Epithelial cell of esophagus (primary cell): Measurements from ENCODE around the gene SERPINE3.

ENCODE experiments used
- DNase-seq: peaks from one replicate; pipeline ENCODE4 v3.0.0; 2010; ENCODE audit warnings: low read depth
- H3K4me3 ChIP-seq: 2 replicates; pipeline ENCODE4 v1.5.1; 2011; ENCODE audit warnings: mild to moderate bottlenecking, low read length, control low read depth
- CTCF ChIP-seq: IDR thresholded peaks from 2 replicates; pipeline ENCODE4 v1.5.1; 2011; ENCODE audit warnings: low read depth, mild to moderate bottlenecking, low read length, control low read depth, inconsistent platforms; ENCODE audit not compliant: insufficient read depth; ENCODE audit errors: missing control alignments

Gene SERPINE3

GRCh38 chr13:51396352-51396751, 56.9 kb downstream of the SERPINE3 start:
- TF ChIP-seq CTCF: no peak
- no peak overlapping the region for H3K4me3 ChIP-seq
- no peak for DNase-seq

DNA sequence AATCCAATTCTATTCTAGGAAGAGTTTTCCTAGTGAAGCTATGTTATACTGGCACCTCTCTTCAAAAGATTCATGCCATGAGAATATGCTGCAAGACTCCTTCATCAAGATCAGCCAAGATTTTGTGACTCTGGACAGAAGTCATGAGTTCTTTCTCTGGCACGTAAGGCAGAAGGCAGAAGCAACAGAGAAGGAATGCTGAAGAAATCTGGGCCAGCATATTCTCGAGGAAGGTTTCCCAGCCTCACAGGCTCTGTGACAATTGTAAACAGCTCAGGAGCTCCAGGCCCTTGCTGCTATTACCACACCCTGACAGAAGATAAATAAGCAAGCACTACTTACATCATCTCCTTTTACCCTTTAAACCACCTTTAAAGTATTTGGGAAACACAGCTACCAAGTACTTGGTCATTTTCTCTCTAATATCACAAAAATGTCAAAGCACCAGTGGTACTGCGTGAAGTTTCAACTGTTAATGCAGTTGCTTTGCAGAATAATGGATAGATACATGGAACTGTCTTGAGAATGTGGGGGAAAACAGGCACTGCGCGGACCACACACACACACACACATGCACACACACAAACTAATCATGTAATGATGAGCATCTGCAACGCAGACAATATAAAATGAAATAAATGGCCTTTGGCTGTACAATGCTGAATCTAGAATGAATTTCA, 57.9 kb downstream of the SERPINE3 start:
- no peak overlapping the region for H3K4me3 ChIP-seq
- peak; percentile 41 for DNase-seq
- TF ChIP-seq CTCF: no peak

DNA sequence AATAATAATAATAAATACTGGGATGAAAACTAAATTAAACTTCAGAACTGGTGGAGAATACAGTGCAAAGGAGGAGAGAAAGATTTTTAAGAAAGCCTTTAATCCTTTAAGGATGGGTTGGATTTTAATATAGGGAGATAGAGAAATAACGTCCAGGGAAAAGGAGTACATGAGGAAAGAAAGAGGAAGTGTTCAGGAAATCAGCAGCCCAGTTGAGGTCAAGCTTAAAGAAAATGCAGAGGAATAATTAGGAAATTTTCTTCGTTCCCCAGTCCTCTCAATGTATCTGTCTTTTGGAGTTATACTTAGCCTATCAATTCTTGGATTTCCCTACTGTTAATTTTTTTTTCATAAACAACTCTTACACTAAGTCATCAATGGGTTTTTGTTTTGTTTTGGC, 65.7 kb downstream of the SERPINE3 start:
- H3K4me3 ChIP-seq: no peak overlapping the region
- TF ChIP-seq CTCF: no peak
- DNase-seq: no peak

DNA sequence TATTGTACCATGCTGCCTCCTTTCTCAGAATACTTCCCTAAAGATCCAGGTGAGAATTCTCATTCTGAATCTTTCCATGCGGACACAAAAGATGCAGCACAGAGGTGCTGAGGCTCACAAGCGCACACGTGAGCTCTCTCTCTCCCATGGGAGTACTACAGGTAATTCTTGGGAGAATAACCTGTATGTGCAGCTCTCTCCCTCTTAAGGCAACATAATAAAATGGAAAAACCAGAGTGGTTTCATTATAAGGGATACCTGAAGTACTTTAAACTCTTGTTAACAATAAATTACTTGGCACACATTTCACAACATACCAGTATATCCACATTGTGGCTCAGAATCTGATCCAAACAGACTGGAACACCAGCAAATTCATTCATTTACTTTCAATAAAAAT, 72.9 kb downstream of the SERPINE3 start:
- no peak overlapping the region for H3K4me3 ChIP-seq
- no peak for DNase-seq
- no peak for TF ChIP-seq CTCF
